Breast epithelium (tissue), 3 donors: ENCODE results near the gene C1QB.
"Not testable (repeated sequence)": the region's sequence is repeated elsewhere in the genome, so short reads cannot be mapped to it uniquely, and the experiment has no call there.

ENCODE experiments used
- POLR2A ChIP-seq: fragments of 450-650 bp; IDR thresholded peaks from one replicate; pipeline ENCODE4 v1.6.1; 2016; ENCODE audit warnings: antibody characterized with exemption, mild to moderate bottlenecking, moderate library complexity
- TF ChIP-seq, protein P1 (sequence below), 3 donors: fragments of 450-650 bp; IDR thresholded peaks; one replicate each; pipeline ENCODE4 v1.5.1; 2016 to 2017; ENCODE audit warnings: antibody characterized with exemption in 3 of 3, mild to moderate bottlenecking in 3 of 3, moderate library complexity in 3 of 3

DNA sequence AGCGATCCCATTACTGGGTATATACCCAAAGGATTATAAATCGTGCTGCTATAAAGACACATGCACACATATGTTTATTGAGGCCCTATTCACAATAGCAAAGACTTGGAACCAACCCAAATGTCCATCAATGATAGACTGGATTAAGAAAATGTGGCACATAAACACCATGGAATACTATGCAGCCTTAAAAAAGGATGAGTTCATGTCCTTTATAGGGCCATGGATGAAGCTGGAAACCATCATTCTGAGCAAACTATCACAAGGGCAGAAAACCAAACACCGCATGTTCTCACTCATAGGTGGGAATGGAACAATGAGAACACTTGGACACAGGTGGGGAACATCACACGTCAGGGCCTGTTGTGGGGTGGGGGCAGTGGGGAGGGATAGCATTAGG is 53.1 kb downstream of the C1QB start:
- TF ChIP-seq, protein P1, sequence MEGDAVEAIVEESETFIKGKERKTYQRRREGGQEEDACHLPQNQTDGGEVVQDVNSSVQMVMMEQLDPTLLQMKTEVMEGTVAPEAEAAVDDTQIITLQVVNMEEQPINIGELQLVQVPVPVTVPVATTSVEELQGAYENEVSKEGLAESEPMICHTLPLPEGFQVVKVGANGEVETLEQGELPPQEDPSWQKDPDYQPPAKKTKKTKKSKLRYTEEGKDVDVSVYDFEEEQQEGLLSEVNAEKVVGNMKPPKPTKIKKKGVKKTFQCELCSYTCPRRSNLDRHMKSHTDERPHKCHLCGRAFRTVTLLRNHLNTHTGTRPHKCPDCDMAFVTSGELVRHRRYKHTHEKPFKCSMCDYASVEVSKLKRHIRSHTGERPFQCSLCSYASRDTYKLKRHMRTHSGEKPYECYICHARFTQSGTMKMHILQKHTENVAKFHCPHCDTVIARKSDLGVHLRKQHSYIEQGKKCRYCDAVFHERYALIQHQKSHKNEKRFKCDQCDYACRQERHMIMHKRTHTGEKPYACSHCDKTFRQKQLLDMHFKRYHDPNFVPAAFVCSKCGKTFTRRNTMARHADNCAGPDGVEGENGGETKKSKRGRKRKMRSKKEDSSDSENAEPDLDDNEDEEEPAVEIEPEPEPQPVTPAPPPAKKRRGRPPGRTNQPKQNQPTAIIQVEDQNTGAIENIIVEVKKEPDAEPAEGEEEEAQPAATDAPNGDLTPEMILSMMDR (IDR thresholded peaks at IDR 0.05) = not testable (repeated sequence)
- not testable (repeated sequence) for TF ChIP-seq POLR2A
